Islet of Langerhans (tissue), 1 donor: ENCODE data around the gene PKNOX1.
"Not testable (repeated sequence)": the region's sequence is repeated elsewhere in the genome, so short reads cannot be mapped to it uniquely, and the experiment has no call there.

Source experiments
- FAIRE-seq: peaks from one replicate; lab custom pipeline; 2011; peaks lifted over from hg19 to GRCh38; lab: Jason Lieb, UNC

PKNOX1 gene, protein sequence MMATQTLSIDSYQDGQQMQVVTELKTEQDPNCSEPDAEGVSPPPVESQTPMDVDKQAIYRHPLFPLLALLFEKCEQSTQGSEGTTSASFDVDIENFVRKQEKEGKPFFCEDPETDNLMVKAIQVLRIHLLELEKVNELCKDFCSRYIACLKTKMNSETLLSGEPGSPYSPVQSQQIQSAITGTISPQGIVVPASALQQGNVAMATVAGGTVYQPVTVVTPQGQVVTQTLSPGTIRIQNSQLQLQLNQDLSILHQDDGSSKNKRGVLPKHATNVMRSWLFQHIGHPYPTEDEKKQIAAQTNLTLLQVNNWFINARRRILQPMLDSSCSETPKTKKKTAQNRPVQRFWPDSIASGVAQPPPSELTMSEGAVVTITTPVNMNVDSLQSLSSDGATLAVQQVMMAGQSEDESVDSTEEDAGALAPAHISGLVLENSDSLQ

DNA sequence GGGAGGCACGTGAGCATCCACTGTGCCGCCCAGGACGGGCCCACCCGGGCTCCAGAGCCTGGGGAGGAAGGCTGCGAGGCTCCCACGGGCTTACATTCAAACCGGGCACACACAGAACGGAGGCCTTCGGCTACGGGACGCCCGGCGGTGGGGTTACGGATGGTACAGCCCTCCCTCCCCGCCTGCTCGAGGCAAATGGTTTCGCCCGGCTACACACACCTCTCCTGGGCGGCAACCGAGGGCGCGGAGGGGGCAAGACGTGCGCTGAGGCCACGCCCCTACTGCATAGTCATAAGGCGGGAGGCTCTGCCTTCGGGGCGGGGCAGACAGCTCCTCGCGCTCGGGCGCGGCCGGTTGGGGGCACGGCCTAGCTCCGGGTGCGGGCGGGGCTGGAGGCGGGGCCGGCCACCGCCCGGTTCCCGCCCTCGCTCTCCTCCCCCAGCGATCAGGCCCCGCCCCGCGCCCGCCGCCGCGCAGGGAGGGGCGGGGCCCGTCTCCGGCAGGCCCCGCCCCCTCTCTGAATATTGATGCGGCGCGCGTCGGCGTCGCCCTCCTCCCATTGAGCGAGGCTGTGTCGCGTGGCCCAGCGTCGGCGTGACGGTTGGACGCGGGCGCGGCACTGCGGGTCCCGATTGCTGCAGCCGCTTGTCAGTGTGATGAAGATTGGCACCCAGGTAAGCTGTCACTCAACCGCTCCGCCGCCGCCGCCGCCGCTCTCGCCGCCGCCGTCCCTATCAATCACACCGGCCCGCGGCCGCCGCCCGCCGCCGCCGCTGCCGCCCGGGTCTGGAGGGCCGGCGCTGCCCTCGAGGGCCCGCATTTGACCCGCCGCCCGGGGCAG is at the start of gene PKNOX1:
Gene PKNOX1 (plus strand): TSS at position 572 of the 841 bp plus-strand sequence. CDS start 29,820 bp downstream, outside the sequence.
- FAIRE-seq, result no peak

DNA sequence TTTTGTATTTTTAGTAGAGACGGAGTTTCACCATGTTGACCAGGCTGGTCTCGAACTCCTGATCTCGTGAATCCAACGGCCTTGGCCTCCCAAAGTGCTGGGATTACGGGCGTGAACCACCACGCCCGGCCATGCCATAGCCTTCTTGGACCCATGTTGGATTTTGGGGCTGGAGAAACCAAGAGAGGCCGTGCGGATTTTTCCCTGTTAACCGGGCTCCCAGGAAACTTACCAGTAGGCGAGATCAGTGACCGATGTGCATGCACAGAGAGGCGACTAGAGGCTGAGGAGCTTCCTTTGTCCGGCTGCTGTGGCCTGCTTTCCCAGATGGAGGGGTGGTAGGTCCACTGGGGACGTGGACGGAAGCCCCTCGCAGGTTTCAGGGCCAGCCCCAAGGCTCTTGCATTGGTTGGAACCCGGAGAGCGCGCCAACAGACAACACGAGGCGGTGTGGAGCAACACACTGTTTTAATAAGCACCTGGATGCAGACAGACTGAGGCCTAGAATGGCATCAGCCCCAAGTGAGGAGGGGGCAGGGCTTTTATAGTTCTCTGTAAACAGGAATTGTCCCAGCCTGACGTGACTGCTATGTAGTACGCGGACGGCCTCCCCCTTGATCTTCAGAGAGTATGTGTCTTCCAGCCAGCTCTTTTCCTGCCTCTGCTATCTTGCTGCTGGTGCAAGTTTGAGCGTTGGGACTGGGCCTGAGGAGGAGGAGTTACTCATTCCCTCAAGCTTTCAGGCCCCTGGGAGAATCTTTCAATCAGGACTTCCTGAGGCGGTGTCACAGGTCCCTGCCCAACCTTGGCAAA is 49.0 kb upstream of the PKNOX1 start, which contains the start of gene ERVH48-1:
Gene ERVH48-1 (minus strand): TSS at position 517 of the 813 bp plus-strand sequence. CDS start 6,624 bp downstream, outside the sequence.
- FAIRE-seq, result no peak

DNA sequence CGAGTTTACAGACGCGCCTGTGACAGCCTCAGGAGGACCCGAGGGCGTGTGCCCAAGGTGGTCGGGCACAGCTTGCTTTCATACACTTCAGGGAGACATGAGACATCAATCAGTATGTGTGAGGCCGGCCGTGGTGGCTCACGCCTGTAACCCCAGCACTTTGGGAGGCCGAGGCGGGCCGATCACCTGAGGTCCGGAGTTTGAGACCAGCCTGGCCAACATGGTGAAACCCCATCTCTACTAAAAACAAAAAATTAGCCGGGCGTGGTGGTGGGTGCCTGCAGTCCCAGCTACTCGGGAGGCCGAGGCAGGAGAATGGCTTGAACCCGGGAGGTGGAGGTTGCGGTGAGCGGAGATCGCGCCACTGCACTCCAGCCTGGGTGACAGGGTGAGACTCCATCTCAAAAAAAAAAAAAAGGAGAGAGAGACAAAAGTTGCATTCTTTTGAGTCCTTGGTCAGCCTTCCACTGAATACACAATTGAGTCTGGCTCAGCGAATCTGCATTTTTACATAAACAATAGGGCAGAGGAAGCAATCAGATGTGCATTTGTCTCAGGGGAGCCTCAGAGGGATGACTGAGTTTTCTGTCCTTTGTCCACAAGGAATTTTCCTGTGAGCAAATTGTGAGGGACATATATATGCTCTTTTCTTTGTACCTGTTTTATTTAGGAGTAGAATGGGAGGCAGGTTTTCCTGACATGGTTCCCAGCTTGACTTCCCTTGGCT is 46.7 kb upstream of the PKNOX1 start:
- FAIRE-seq, result not testable (repeated sequence)

DNA sequence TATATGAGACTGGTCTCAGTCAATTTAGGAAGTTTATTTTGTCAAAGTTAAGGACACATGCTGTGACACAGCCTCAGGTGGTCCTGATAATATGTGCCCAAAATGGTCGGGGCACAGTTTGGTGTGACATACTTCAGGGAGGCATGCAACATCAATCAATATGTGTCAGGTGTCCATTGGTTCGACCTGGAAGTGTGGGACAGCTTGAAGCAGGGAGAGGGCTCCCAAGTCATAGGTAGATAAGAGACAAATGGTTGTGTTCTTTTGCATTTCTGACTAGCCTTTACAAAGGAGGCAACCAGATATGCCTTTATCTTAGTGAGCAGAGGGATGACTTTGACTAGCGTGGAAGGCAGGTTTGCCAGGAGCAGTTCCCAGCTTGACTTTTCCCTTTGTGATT is 44.4 kb upstream of the PKNOX1 start:
- FAIRE-seq, result no peak

DNA sequence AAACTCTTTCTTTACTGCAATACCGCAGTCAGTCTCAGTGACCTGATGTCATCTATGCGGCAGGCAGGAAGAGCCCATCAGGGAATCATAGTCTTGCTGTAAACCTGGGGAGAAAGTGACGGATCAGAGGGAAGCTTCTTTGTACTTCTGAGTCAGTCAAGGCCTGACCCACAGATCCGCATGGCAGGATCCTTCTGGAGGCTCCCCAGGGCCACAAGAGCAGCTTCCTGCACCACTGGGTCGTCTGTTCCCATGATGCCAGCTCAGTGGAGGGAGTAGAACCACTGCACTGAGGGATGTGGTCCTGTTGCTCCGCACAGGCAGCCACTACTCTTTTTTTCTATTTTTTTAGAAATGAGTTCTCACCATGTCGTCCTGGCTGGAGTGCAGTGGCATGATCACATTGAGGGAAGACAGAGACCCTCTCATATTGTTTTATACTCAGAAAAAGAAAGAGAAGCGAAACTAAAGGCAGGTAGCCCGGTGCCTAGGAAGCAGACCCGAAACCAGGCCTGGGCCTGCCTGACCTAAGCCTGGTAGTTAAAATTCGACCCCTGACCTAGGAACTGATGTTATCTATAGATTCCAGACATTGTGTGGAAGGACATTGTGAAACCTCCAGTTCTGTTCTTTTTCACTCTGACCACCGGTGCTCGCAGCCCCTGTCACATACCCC is 42.7 kb upstream of the PKNOX1 start:
- FAIRE-seq, result no peak

- FAIRE-seq, result not testable (repeated sequence)
Measured at GRCh38 chr21:42932378-42933136, 41.8 kb upstream of the PKNOX1 start.

- FAIRE-seq, result not testable (repeated sequence)
Measured at GRCh38 chr21:42933137-42933970, 41.0 kb upstream of the PKNOX1 start.

DNA sequence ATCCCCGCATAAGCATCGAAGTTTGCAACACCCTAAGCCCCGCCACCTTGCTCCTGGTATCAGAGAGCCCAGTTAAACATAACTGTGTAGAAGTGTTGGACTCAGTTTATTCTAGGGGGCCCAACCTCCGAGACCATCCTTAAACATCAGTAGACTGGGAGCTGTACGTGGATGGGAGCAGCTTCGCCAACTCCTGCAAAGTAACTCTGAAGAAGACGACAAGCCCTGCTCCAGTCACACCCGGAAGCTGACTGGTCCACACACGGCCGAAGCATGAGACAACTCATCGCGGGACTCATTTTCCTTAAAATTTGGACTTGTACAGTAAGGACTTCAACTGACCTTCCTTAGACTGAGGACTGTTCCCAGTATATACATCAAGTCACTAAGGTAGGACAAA is 40.4 kb upstream of the PKNOX1 start:
- not testable (repeated sequence) for FAIRE-seq

DNA sequence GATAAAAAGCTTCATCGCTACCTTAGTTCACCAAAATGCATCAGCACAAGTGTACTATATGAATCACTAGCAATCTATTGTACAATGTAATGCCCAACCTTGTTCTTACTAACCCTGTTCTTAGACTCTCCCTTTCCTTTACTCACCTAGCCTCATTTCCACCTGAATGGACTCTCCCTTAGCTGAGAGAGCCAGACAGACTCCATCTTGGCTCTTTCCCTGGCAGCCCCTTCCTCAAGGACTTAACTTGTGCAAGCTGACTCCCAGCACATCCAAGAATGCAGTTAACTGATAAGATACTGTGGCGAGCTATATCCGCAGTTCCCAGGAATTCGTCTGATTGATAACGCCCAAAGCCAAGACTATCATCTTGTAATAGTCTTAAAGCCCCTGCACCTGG is 38.0 kb upstream of the PKNOX1 start:
- FAIRE-seq, result not testable (repeated sequence)

GRCh38 chr21:42937034-42937940 is 37.1 kb upstream of the PKNOX1 start:
- FAIRE-seq, result not testable (repeated sequence)

GRCh38 chr21:42937960-42938605 is 36.3 kb upstream of the PKNOX1 start:
- no peak for FAIRE-seq

- not testable (repeated sequence) for FAIRE-seq
Measured at GRCh38 chr21:42938606-42938995, 35.8 kb upstream of the PKNOX1 start.

DNA sequence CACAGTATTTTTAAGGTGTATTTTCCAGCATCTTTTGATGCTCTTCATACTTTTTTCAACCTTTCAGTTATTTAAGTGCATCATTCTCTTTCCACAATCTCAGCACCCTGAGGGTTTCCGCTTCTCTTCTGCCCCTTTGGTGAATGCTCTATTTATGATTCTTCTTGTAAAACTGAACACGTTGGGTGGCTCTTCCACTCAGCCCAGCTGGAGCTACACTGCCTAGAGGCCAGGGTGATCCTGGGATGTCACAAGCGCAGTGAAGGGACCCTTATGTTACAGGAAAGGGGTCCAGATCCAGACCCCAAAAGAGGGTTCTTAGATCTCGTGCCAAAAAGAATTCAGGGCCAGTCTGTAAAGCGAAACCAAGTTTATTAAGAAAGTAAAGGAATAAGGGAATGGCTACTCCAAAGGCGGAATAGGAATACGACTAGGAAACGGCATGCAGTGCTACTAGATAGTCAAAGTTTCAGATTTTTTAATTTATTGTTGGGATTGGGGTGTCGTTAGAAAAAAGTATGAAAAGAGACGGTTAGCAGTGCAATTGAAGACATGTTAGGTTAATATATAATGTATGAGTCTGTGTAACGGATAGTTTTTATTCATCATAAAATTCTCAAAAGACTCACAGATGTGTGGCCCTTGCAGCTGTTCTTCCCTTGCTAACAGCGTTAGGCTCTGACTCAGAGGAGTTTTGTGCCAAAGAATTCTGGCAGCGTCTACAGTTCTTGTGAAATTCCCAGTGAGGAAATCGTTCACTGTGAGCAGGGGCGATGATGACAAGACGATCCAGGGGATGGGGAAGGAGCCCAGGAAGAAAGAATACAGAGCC is 34.6 kb upstream of the PKNOX1 start:
- no peak for FAIRE-seq

GRCh38 chr21:42941696-42942085 is 32.7 kb upstream of the PKNOX1 start:
- FAIRE-seq, result no peak

DNA sequence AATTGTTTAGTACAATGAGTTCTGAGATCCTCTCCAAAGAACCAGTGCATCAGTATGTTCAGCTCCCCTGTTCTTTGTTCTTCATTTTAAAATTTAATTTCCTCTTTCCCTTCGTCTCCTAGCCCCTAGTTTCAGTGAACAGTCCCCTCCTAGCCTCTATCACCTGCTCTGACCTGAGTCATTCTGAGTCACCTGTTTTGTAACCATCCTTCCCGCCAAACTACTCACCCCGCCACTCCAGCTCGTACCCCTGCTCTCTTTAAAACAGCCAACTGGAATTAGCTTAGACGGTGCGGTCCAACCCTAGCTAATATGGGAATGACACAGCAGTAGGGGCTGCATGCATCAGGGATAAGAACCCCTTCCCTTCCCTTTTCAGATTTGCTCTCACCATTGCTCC is 32.1 kb upstream of the PKNOX1 start:
- FAIRE-seq, result no peak

GRCh38 chr21:42949094-42949755 is 25.1 kb upstream of the PKNOX1 start:
- not testable (repeated sequence) for FAIRE-seq
